A549 (cell line): Measurements from ENCODE around the gene PPP2R5E. TPM values are rescaled to one million over a fixed set of nuclear protein-coding genes. Genes with fewer than 3 reads are reported as not detected.

Experiments
- ATAC-seq, 2 experiments: fragments of 200-7000 bp in 1 of 2; fragments of >200 bp in 1 of 2; cut with Nextera tagmentation in 1 of 2; cut with Tn5 transposase in 1 of 2; 3 replicates each; pipeline versions ENCODE4 v1.8.0 to v1.9.1; 2018 to 2020; ENCODE audit warnings: mild to moderate bottlenecking in 1 of 2, moderate library complexity in 1 of 2
- CTCF ChIA-PET: fragments of 300-600 bp; sonication (Branson Sonifier 250); formaldehyde crosslinking; extraction: SDS; loops from one replicate; lab custom pipeline; 2021; ENCODE audit warnings: antibody characterized with exemption, inconsistent platforms; lab: Yijun Ruan, JAX
- POLR2A ChIA-PET: fragments of 350-600 bp; formaldehyde crosslinking; extraction: SDS; loops from one replicate; lab custom pipeline; 2021; ENCODE audit warnings: antibody characterized with exemption, inconsistent platforms; lab: Yijun Ruan, JAX
- DNase-seq, 2 experiments: peaks; one replicate each; pipeline versions ENCODE4 v3.0.0 to v3.0.0-alpha.2; 2011 to 2016; ENCODE audit warnings: low read depth in 1 of 2, low spot score in 1 of 2
- FAIRE-seq: peaks from 2 replicates; lab custom pipeline; 2011; peaks lifted over from hg19 to GRCh38; lab: Jason Lieb, UNC
- H3K27ac ChIP-seq, 2 experiments: fragments of >200 bp; sonication (Bioruptor Twin); formaldehyde crosslinking; 3 replicates each; pipeline ENCODE4 v1.5.1; 2016 to 2017
- H3K4me1 ChIP-seq: fragments of >200 bp; sonication (Bioruptor Twin); formaldehyde crosslinking; 3 replicates; pipeline ENCODE4 v1.6.1; 2016
- H3K4me2 ChIP-seq: fragments of >200 bp; sonication (Bioruptor Twin); formaldehyde crosslinking; 3 replicates; pipeline ENCODE4 v1.6.1; 2016
- H3K4me3 ChIP-seq: fragments of >200 bp; sonication (Bioruptor Twin); formaldehyde crosslinking; 3 replicates; pipeline ENCODE4 v1.5.1; 2016
- H3K9me3 ChIP-seq: fragments of >200 bp; sonication (Bioruptor Twin); formaldehyde crosslinking; 3 replicates; pipeline ENCODE4 v1.6.1; 2016
- BHLHE40 ChIP-seq: IDR thresholded peaks from 2 replicates; pipeline ENCODE4 v1.6.1; 2012; ENCODE audit warnings: low read depth, low read length, inconsistent platforms
- CBX2 ChIP-seq: fragments of 200-600 bp; sonication (generic); IDR thresholded peaks from 2 replicates; pipeline ENCODE4 v1.6.1; 2016; ENCODE audit warnings: low read depth, mild to moderate bottlenecking, borderline replicate concordance
- CEBPB ChIP-seq, 2 experiments: fragments of >200 bp in 1 of 2; sonication (Bioruptor Twin) in 1 of 2; formaldehyde crosslinking in 1 of 2; IDR thresholded peaks; 2 replicates each; pipeline ENCODE4 v1.6.1; 2012 to 2016
- EHF ChIP-seq: fragments of 250-450 bp; sonication (Bioruptor Pico); IDR thresholded peaks from 2 replicates; pipeline ENCODE4 v1.5.0; 2020; ENCODE audit warnings: mild to moderate bottlenecking
- EHMT2 ChIP-seq: fragments of 200-600 bp; sonication (generic); IDR thresholded peaks from 2 replicates; pipeline ENCODE4 v1.6.1; 2016; ENCODE audit warnings: antibody characterized with exemption, low read depth, mild to moderate bottlenecking, moderate library complexity
- ESRRA ChIP-seq: fragments of 150-350 bp; IDR thresholded peaks from 2 replicates; pipeline ENCODE4 v1.6.1; 2014; ENCODE audit warnings: mild to moderate bottlenecking, low read length, borderline replicate concordance
- FOSB ChIP-seq: fragments of 250-450 bp; sonication (Bioruptor Pico); IDR thresholded peaks from 2 replicates; pipeline ENCODE4 v1.5.0; 2020; ENCODE audit warnings: mild to moderate bottlenecking, moderate library complexity
- FOSL2 ChIP-seq, 2 experiments: fragments of 450-650 bp in 1 of 2; fragments of >200 bp in 1 of 2; sonication (Bioruptor Twin) in 1 of 2; formaldehyde crosslinking; IDR thresholded peaks; 2 replicates each; pipeline versions ENCODE4 v1.5.0 to v1.6.1; 2016 to 2020; ENCODE audit warnings: mild to moderate bottlenecking in 1 of 2, moderate library complexity in 1 of 2
- GATA3 ChIP-seq: IDR thresholded peaks from 2 replicates; pipeline ENCODE4 v1.6.1; 2012; ENCODE audit warnings: borderline replicate concordance
- HDAC2 ChIP-seq: fragments of 200-600 bp; sonication (generic); IDR thresholded peaks from 2 replicates; pipeline ENCODE4 v1.6.1; 2016
- HEYL ChIP-seq: fragments of 250-450 bp; sonication (Bioruptor Pico); IDR thresholded peaks from 2 replicates; pipeline ENCODE4 v1.8.0; 2021; ENCODE audit warnings: mild to moderate bottlenecking, moderate library complexity
- HOXB5 ChIP-seq: fragments of 250-450 bp; sonication (Bioruptor Pico); IDR thresholded peaks from 2 replicates; pipeline ENCODE4 v1.5.0; 2020; ENCODE audit warnings: mild to moderate bottlenecking, moderate library complexity
- JUN ChIP-seq, 2 experiments: fragments of >200 bp; sonication (Bioruptor Twin); formaldehyde crosslinking; IDR thresholded peaks; 2 replicates in 1 of 2; 3 replicates in 1 of 2; pipeline ENCODE4 v1.6.1; 2016 to 2017
- MYC ChIP-seq: IDR thresholded peaks from 2 replicates; pipeline ENCODE4 v1.6.1; 2012; ENCODE audit warnings: mild to moderate bottlenecking, inconsistent platforms, low read length, improper control_type of control experiment, borderline replicate concordance
- NPAS2 ChIP-seq: fragments of 250-450 bp; sonication (Bioruptor Pico); IDR thresholded peaks from 2 replicates; pipeline ENCODE4 v1.8.0; 2022; ENCODE audit warnings: mild to moderate bottlenecking, moderate library complexity, borderline replicate concordance
- NR3C1 ChIP-seq: fragments of >200 bp; sonication (Bioruptor Twin); formaldehyde crosslinking; IDR thresholded peaks from 3 replicates; pipeline ENCODE4 v1.6.1; 2017
- PHF8 ChIP-seq: fragments of 200-600 bp; sonication (generic); IDR thresholded peaks from 2 replicates; pipeline ENCODE4 v1.6.1; 2016; ENCODE audit warnings: low read depth, mild to moderate bottlenecking, antibody characterized with exemption, moderate library complexity, borderline replicate concordance
- POLR2A ChIP-seq: IDR thresholded peaks from 2 replicates; pipeline ENCODE4 v1.6.1; 2012; ENCODE audit warnings: mild to moderate bottlenecking, low read length
- RAD21 ChIP-seq, 2 experiments: fragments of >200 bp in 1 of 2; sonication (Bioruptor Twin) in 1 of 2; formaldehyde crosslinking in 1 of 2; IDR thresholded peaks in 1 of 2; conservative IDR thresholded peaks in 1 of 2; 2 replicates in 1 of 2; 3 replicates in 1 of 2; pipeline ENCODE4 v1.6.1; 2012 to 2018; ENCODE audit warnings: inconsistent platforms in 1 of 2
- RCOR1 ChIP-seq: fragments of 150-350 bp; IDR thresholded peaks from 2 replicates; pipeline ENCODE4 v1.6.1; 2014; ENCODE audit warnings: antibody characterized with exemption, low read length, low read depth
- SREBF2 ChIP-seq: fragments of 450-650 bp; IDR thresholded peaks from 2 replicates; pipeline ENCODE4 v1.6.1; 2014; ENCODE audit warnings: mild to moderate bottlenecking, moderate library complexity
- TFCP2L1 ChIP-seq: fragments of 250-450 bp; sonication (Bioruptor Pico); IDR thresholded peaks from 2 replicates; pipeline ENCODE4 v1.5.0; 2021; ENCODE audit warnings: mild to moderate bottlenecking
- ZC3H11A ChIP-seq: fragments of 450-650 bp; IDR thresholded peaks from 2 replicates; pipeline ENCODE4 v1.6.1; 2014; ENCODE audit warnings: antibody characterized with exemption, mild to moderate bottlenecking
- ZNF302 ChIP-seq: fragments of 250-450 bp; sonication (Bioruptor Pico); IDR thresholded peaks from 2 replicates; pipeline ENCODE4 v1.9.0; 2021; ENCODE audit warnings: inconsistent platforms, mild to moderate bottlenecking, moderate library complexity
- ZSCAN20 ChIP-seq: fragments of 250-450 bp; sonication (Bioruptor Pico); IDR thresholded peaks from 2 replicates; pipeline ENCODE4 v1.8.0; 2022; ENCODE audit warnings: mild to moderate bottlenecking, moderate library complexity
- WGBS: methylation state at CpG from one replicate; pipeline ENCODE4 v1.1.6; 2017; ENCODE audit errors: missing lambda C conversion rate; 5-methylcytosine and 5-hydroxymethylcytosine counted together
- polyA minus RNA-seq: library from RNA; depleted of rRNA, polyadenylated mRNA; stranded (reverse); fragments of >200 nt; gene quantifications from 2 replicates; pipeline ENCODE4 v1.2.3, GENCODE V29; 2011; rRNA and poly(A)+ RNA removed
- polyA plus RNA-seq, 4 experiments: library from polyadenylated mRNA; depleted of rRNA in 3 of 4; stranded (reverse); fragments of >200 nt; fragmentation: RNase III in 1 of 4; extraction: RNeasy Plus Mini Kit Qiagen cat#74134 plus additional on column Dnase treatment in 1 of 4; gene quantifications; 2 replicates in 3 of 4; 3 replicates in 1 of 4; pipeline ENCODE4 v1.2.3, GENCODE V29; 2011 to 2017
- TF ChIP-seq, protein P1 (sequence below): fragments of 250-450 bp; sonication (Bioruptor Pico); IDR thresholded peaks from 2 replicates; pipeline ENCODE4 v1.5.0; 2021; ENCODE audit warnings: mild to moderate bottlenecking, moderate library complexity, borderline replicate concordance
- TF ChIP-seq, protein P2 (sequence below): fragments of >200 bp; sonication (Bioruptor Twin); formaldehyde crosslinking; IDR thresholded peaks from 3 replicates; pipeline ENCODE4 v1.6.1; 2016
- TF ChIP-seq, protein P3 (sequence below): fragments of 150-350 bp; IDR thresholded peaks from 2 replicates; pipeline ENCODE4 v1.6.1; 2014; ENCODE audit warnings: low read depth, mild to moderate bottlenecking, low read length
- TF ChIP-seq, protein P4 (sequence below): fragments of 250-450 bp; sonication (Bioruptor Pico); IDR thresholded peaks from 2 replicates; pipeline ENCODE4 v1.5.0; 2020; ENCODE audit warnings: low read depth, mild to moderate bottlenecking, moderate library complexity
- TF ChIP-seq, protein P5 (sequence below): fragments of 200-600 bp; sonication (generic); IDR thresholded peaks from 2 replicates; pipeline ENCODE4 v1.6.1; 2016; ENCODE audit warnings: antibody characterized with exemption, mild to moderate bottlenecking, moderate library complexity

The PPP2R5E gene
- polyA plus RNA-seq (2011; rRNA removed) (23.2 and 25.0 TPM in 2 replicates), polyA plus RNA-seq (2017; fragmentation: RNase III; extraction: RNeasy Plus Mini Kit Qiagen cat#74134 plus additional on column Dnase treatment) (21.4 to 23.3 TPM (median 22.6 TPM) in 3 replicates), polyA minus RNA-seq (11.0 and 13.1 TPM in 2 replicates)
- 5.6 and 7.1 TPM in 2 replicates for polyA plus RNA-seq (2012; cell fraction: cytosol; rRNA removed)
- polyA plus RNA-seq (2012; cell fraction: nucleus; rRNA removed), result 5.6 and 7.0 TPM in 2 replicates

DNA sequence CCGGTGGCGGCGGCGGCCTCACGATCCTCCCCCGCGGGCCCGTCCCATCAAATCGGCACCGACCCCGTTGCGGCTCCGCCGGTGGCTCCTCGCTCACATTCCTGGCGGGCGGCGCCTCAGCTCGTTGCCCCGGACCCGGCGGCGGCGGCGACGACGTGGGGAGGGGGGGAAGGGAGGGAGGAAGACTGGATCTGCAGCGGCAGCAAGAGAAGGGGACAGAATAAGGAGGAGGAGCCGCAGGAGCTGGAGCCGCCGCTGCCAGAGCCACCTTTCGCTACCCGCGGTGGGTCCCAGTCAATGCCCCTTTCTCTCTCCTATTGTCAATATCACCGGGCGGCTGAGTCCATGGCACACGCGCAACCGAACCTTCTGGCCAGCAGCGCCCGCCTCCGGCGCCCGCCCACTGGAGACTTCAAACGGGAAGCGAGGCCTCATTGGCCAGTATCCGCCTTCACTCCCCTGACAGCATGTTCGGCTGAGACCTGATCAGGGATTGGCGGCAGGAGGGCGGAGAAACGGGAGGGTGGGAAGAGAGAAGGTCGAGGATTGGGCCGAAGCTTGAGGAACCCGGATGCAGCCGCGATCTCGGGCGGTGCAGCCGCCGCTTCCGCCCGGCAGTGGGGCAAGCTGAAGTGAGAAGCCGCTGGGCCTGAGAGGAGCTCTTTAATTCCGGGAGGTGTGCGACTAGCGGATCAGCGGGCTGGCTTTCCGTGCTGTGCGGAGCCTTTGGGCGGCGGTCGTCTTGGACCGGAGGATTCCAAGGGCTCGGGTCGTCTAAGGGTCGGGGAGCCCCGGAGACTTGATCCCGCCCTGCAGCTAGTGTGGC is at the start of gene PPP2R5E:
PPP2R5E (minus strand) TSS at position 378 of the 826 bp plus-strand sequence. CDS start 3,692 bp downstream, outside the sequence.
- POLR2A ChIA-PET, result interaction anchor here (0.5 to 2.4 kb wide), 17 partner anchors 9 to 200 kb away, joined by 3 to 37 read pairs (median 3); partner anchors contain the start of gene WDR89
- CTCF ChIA-PET, result interaction anchor here (0.6 to 4.3 kb wide), 8 partner anchors 11 to 887 kb away, joined by 3 to 38 read pairs (median 4); no protein-coding TSS in a partner anchor
- peak; percentile 39 for FAIRE-seq
- Histone ChIP-seq H3K27ac (peak within 1 kb of the TSS; percentile 92 to 97), H3K4me1 (peaks cover 10% of the 10 kb centered on the region; the same call in 2 of the 3 replicates), H3K9me3 (no peaks in the 10 kb centered on the region), H3K4me3 (peak within 1 kb of the TSS; percentile 71), H3K4me2 (peak within 1 kb of the TSS; percentile 89)
- peak; percentile 96 to 99 for DNase-seq
- 2% methylated on average over 37 of the region's 78 CpGs for WGBS
- peak; percentile 97 to 98 for ATAC-seq
- no peak for TF ChIP-seq CEBPB (IDR thresholded peaks at IDR 0.05)
- no peak for TF ChIP-seq RCOR1
- TF ChIP-seq EHF, result no peak
- no peak for TF ChIP-seq HDAC2
- TF ChIP-seq, protein P1, sequence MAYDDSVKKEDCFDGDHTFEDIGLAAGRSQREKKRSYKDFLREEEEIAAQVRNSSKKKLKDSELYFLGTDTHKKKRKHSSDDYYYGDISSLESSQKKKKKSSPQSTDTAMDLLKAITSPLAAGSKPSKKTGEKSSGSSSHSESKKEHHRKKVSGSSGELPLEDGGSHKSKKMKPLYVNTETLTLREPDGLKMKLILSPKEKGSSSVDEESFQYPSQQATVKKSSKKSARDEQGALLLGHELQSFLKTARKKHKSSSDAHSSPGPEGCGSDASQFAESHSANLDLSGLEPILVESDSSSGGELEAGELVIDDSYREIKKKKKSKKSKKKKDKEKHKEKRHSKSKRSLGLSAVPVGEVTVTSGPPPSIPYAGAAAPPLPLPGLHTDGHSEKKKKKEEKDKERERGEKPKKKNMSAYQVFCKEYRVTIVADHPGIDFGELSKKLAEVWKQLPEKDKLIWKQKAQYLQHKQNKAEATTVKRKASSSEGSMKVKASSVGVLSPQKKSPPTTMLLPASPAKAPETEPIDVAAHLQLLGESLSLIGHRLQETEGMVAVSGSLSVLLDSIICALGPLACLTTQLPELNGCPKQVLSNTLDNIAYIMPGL, result peak; percentile 43; the same call in 1 of the 2 replicates
- no peak for TF ChIP-seq NR3C1
- no peak for TF ChIP-seq ZNF302
- TF ChIP-seq BHLHE40, result no peak
- TF ChIP-seq ZSCAN20 (CRISPR knock-in tag), result no peak
- no peak for TF ChIP-seq TFCP2L1
- no peak for TF ChIP-seq ZC3H11A
- TF ChIP-seq NPAS2 (CRISPR knock-in tag), result no peak
- TF ChIP-seq RAD21 (conservative IDR thresholded peaks at IDR 0.05 in 1 of 2, IDR thresholded peaks at IDR 0.05 in 1 of 2), result no peak
- no peak for TF ChIP-seq CBX2
- TF ChIP-seq EHMT2, result no peak
- no peak for TF ChIP-seq HOXB5
- TF ChIP-seq FOSL2 (IDR thresholded peaks at IDR 0.05), result no peak
- TF ChIP-seq FOSL2 (CRISPR knock-in tag; IDR thresholded peaks at IDR 0.05), result no peak
- TF ChIP-seq, protein P2, sequence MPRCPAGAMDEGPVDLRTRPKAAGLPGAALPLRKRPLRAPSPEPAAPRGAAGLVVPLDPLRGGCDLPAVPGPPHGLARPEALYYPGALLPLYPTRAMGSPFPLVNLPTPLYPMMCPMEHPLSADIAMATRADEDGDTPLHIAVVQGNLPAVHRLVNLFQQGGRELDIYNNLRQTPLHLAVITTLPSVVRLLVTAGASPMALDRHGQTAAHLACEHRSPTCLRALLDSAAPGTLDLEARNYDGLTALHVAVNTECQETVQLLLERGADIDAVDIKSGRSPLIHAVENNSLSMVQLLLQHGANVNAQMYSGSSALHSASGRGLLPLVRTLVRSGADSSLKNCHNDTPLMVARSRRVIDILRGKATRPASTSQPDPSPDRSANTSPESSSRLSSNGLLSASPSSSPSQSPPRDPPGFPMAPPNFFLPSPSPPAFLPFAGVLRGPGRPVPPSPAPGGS, result peak; percentile 72; the same call in 2 of the 3 replicates
- peak; percentile 63; the same call in 1 of the 2 replicates for TF ChIP-seq PHF8
- no peak for TF ChIP-seq FOSB (CRISPR knock-in tag)
- TF ChIP-seq JUN (IDR thresholded peaks at IDR 0.05), result peak; percentile 64 to 88; a peak in 4 of 5 replicates
- no peak for TF ChIP-seq MYC
- peak; percentile 31; the same call in 1 of the 2 replicates for TF ChIP-seq GATA3
- TF ChIP-seq HEYL (CRISPR knock-in tag), result no peak
- TF ChIP-seq, protein P3, sequence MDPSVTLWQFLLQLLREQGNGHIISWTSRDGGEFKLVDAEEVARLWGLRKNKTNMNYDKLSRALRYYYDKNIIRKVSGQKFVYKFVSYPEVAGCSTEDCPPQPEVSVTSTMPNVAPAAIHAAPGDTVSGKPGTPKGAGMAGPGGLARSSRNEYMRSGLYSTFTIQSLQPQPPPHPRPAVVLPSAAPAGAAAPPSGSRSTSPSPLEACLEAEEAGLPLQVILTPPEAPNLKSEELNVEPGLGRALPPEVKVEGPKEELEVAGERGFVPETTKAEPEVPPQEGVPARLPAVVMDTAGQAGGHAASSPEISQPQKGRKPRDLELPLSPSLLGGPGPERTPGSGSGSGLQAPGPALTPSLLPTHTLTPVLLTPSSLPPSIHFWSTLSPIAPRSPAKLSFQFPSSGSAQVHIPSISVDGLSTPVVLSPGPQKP, result no peak
- TF ChIP-seq SREBF2, result no peak; the same call in 1 of the 2 replicates
- TF ChIP-seq, protein P4, sequence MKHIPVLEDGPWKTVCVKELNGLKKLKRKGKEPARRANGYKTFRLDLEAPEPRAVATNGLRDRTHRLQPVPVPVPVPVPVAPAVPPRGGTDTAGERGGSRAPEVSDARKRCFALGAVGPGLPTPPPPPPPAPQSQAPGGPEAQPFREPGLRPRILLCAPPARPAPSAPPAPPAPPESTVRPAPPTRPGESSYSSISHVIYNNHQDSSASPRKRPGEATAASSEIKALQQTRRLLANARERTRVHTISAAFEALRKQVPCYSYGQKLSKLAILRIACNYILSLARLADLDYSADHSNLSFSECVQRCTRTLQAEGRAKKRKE (CRISPR knock-in tag), result no peak
- TF ChIP-seq, protein P5, sequence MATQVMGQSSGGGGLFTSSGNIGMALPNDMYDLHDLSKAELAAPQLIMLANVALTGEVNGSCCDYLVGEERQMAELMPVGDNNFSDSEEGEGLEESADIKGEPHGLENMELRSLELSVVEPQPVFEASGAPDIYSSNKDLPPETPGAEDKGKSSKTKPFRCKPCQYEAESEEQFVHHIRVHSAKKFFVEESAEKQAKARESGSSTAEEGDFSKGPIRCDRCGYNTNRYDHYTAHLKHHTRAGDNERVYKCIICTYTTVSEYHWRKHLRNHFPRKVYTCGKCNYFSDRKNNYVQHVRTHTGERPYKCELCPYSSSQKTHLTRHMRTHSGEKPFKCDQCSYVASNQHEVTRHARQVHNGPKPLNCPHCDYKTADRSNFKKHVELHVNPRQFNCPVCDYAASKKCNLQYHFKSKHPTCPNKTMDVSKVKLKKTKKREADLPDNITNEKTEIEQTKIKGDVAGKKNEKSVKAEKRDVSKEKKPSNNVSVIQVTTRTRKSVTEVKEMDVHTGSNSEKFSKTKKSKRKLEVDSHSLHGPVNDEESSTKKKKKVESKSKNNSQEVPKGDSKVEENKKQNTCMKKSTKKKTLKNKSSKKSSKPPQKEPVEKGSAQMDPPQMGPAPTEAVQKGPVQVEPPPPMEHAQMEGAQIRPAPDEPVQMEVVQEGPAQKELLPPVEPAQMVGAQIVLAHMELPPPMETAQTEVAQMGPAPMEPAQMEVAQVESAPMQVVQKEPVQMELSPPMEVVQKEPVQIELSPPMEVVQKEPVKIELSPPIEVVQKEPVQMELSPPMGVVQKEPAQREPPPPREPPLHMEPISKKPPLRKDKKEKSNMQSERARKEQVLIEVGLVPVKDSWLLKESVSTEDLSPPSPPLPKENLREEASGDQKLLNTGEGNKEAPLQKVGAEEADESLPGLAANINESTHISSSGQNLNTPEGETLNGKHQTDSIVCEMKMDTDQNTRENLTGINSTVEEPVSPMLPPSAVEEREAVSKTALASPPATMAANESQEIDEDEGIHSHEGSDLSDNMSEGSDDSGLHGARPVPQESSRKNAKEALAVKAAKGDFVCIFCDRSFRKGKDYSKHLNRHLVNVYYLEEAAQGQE, result no peak
- no peak for TF ChIP-seq ESRRA
- TF ChIP-seq POLR2A, result peak; percentile 86
